Osteoblast (primary cell): Measurements from ENCODE around the gene IVD. TPM values are rescaled to one million over a fixed set of nuclear protein-coding genes. Genes with fewer than 3 reads are reported as not detected.

ENCODE experiments used
- DNase-seq: peaks from one replicate; pipeline ENCODE4 v3.0.0; 2011; ENCODE audit warnings: low spot score, mixed read lengths; ENCODE audit not compliant: insufficient read length; ENCODE audit errors: missing footprints
- H2AFZ ChIP-seq: 2 replicates; pipeline ENCODE4 v1.6.0; 2011; ENCODE audit warnings: mild to moderate bottlenecking, low read length
- H3K27ac ChIP-seq: 2 replicates; pipeline ENCODE4 v1.5.1; 2011; ENCODE audit warnings: mild to moderate bottlenecking, low read depth, low read length, moderate library complexity
- H3K27me3 ChIP-seq: 2 replicates; pipeline ENCODE4 v1.6.0; 2012; ENCODE audit warnings: mild to moderate bottlenecking, control low read depth, inconsistent platforms, low read length, moderate library complexity; ENCODE audit not compliant: insufficient read depth
- H3K36me3 ChIP-seq: 2 replicates; pipeline ENCODE4 v1.5.1; 2011; ENCODE audit warnings: mild to moderate bottlenecking, low read length, control low read depth, moderate library complexity; ENCODE audit not compliant: insufficient read depth
- H3K4me1 ChIP-seq: 2 replicates; pipeline ENCODE4 v1.5.1; 2011; ENCODE audit warnings: mild to moderate bottlenecking, low read length, control low read depth, moderate library complexity; ENCODE audit not compliant: insufficient read depth
- H3K4me2 ChIP-seq: 2 replicates; pipeline ENCODE4 v1.6.0; 2011; ENCODE audit warnings: mild to moderate bottlenecking, low read length; ENCODE audit not compliant: insufficient read depth
- H3K4me3 ChIP-seq: fragments of 200-600 bp; sonication (generic); 3 replicates; pipeline ENCODE4 v1.5.1; 2012; ENCODE audit warnings: mild to moderate bottlenecking, low read length, inconsistent platforms; ENCODE audit not compliant: insufficient read depth
- H3K79me2 ChIP-seq: 2 replicates; pipeline ENCODE4 v1.6.0; 2012; ENCODE audit warnings: mild to moderate bottlenecking, low read length, control low read depth, inconsistent platforms; ENCODE audit not compliant: insufficient read depth
- H3K9me3 ChIP-seq: 2 replicates; pipeline ENCODE4 v1.5.1; 2011; ENCODE audit warnings: low read depth, low read length, control low read depth
- H4K20me1 ChIP-seq: 2 replicates; pipeline ENCODE4 v1.6.0; 2012; ENCODE audit warnings: mild to moderate bottlenecking, low read length, control low read depth; ENCODE audit not compliant: insufficient read depth
- CTCF ChIP-seq: IDR thresholded peaks from 2 replicates; pipeline ENCODE4 v1.5.1; 2011; ENCODE audit warnings: mild to moderate bottlenecking, low read depth, low read length, moderate library complexity; ENCODE audit errors: extremely low read depth
- total RNA-seq: library from RNA; depleted of rRNA; stranded (reverse); fragments of >200 nt; gene quantifications from 2 replicates; pipeline ENCODE4 v1.2.3, GENCODE V29; 2012

The IVD gene
- total RNA-seq, 1 donor: 46.3 TPM

GRCh38 chr15:40413036-40413435, 7.4 kb downstream of the IVD start:
- Histone ChIP-seq H4K20me1 (peaks cover 4% of the 10 kb centered on the region), H3K79me2 (peaks cover 2% of the 10 kb centered on the region), H2AFZ (no peak overlapping the region), H3K4me3 (no peak overlapping the region), H3K9me3 (no peaks in the 10 kb centered on the region), H3K4me2 (no peak overlapping the region), H3K36me3 (peaks cover 84% of the 10 kb centered on the region), H3K27me3 (no peaks in the 10 kb centered on the region), H3K4me1 (no peaks in the 10 kb centered on the region), H3K27ac (no peak overlapping the region)
- no peak for DNase-seq
- TF ChIP-seq CTCF: no peak

DNA sequence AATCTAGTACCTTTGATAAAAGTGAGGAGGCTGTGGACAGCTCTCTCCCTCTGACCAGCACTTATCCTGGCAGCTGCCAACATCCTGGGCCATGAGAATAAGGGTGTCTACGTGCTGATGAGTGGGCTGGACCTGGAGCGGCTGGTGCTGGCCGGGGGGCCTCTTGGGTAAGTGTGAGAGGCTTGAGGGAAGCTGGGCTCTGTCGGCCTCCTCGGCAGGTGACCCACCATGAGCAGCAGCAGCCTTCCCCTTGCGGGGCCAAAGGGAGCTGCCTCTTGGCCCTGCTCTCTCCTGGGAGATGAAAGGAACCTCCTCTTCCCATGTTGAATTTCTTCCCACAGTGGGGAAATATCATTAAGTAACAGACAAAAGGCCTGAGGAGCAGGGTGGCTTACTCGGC, 9.2 kb downstream of the IVD start:
- H3K79me2 ChIP-seq: no peaks in the 10 kb centered on the region
- H3K4me1 ChIP-seq: no peaks in the 10 kb centered on the region
- H3K4me2 ChIP-seq: no peak overlapping the region
- H3K9me3 ChIP-seq: no peaks in the 10 kb centered on the region
- no peak overlapping the region for H2AFZ ChIP-seq
- H3K4me3 ChIP-seq: no peak overlapping the region
- H3K27ac ChIP-seq: no peak overlapping the region
- H3K27me3 ChIP-seq: no peaks in the 10 kb centered on the region
- TF ChIP-seq CTCF: no peak
- peaks cover 78% of the 10 kb centered on the region for H3K36me3 ChIP-seq
- DNase-seq: no peak
- H4K20me1 ChIP-seq: peaks cover 4% of the 10 kb centered on the region

GRCh38 chr15:40415226-40415625, 9.6 kb downstream of the IVD start:
- H3K36me3 ChIP-seq: peaks cover 75% of the 10 kb centered on the region

GRCh38 chr15:40416056-40416455, 10.5 kb downstream of the IVD start:
- H3K9me3 ChIP-seq: no peaks in the 10 kb centered on the region
- no peak overlapping the region for H3K4me2 ChIP-seq
- H3K4me1 ChIP-seq: peaks cover under 1% of the 10 kb centered on the region
- H3K4me3 ChIP-seq: no peak overlapping the region
- H3K27me3 ChIP-seq: no peaks in the 10 kb centered on the region
- H3K27ac ChIP-seq: no peak overlapping the region
- H3K36me3 ChIP-seq: peaks cover 67% of the 10 kb centered on the region
- peaks cover 9% of the 10 kb centered on the region for H4K20me1 ChIP-seq
- no peak overlapping the region for H2AFZ ChIP-seq
- no peaks in the 10 kb centered on the region for H3K79me2 ChIP-seq
- no peak for TF ChIP-seq CTCF
- DNase-seq: peak; percentile 25

More at GRCh38 chr15:40415226-40415625, 9.6 kb downstream of the IVD start:
- no peak for TF ChIP-seq CTCF
- H4K20me1 ChIP-seq: peaks cover 4% of the 10 kb centered on the region
- peak; percentile 53 for DNase-seq
- H3K27me3 ChIP-seq: no peaks in the 10 kb centered on the region
- H3K4me3 ChIP-seq: no peak overlapping the region
- H3K79me2 ChIP-seq: no peaks in the 10 kb centered on the region
- no peak overlapping the region for H3K4me2 ChIP-seq
- no peak overlapping the region for H3K27ac ChIP-seq
- no peak overlapping the region for H2AFZ ChIP-seq
- no peaks in the 10 kb centered on the region for H3K9me3 ChIP-seq
- no peaks in the 10 kb centered on the region for H3K4me1 ChIP-seq
